Adipocyte (in vitro differentiated cells): ENCODE data around the gene PLA2G2F.

Experiments
- DNase-seq: peaks from one replicate; pipeline ENCODE4 v3.0.0-alpha.2; 2015; ENCODE audit warnings: low read depth
- H3K27me3 ChIP-seq: replicated peaks from 2 replicates; pipeline ENCODE4 v1.7.0; 2013; ENCODE audit warnings: mild to moderate bottlenecking, low read length, moderate library complexity; ENCODE audit not compliant: control insufficient read depth, insufficient read depth
- H3K36me3 ChIP-seq: 2 replicates; pipeline ENCODE4 v1.7.0; 2013; ENCODE audit warnings: low read length, mild to moderate bottlenecking, moderate library complexity; ENCODE audit not compliant: control insufficient read depth, insufficient read depth, severe bottlenecking
- H3K4me1 ChIP-seq: 2 replicates; pipeline ENCODE4 v1.7.0; 2013; ENCODE audit warnings: mild to moderate bottlenecking, low read length, moderate library complexity; ENCODE audit not compliant: control insufficient read depth, insufficient read depth
- H3K4me3 ChIP-seq: 2 replicates; pipeline ENCODE4 v1.7.0; 2013; ENCODE audit warnings: mild to moderate bottlenecking, low read length, moderate library complexity
- H3K9ac ChIP-seq: 2 replicates; pipeline ENCODE4 v1.7.0; 2013; ENCODE audit warnings: mild to moderate bottlenecking, low read length, moderate library complexity
- H3K9me3 ChIP-seq: 2 replicates; pipeline ENCODE4 v1.7.0; 2013; ENCODE audit warnings: mild to moderate bottlenecking, low read length, moderate library complexity; ENCODE audit not compliant: control insufficient read depth

Gene PLA2G2F

GRCh38 chr1:20138961-20139550, at the start of gene PLA2G2F:
PLA2G2F (plus strand) TSS chr1:20139323; CDS start chr1:20139428, 105 bp downstream.
- Histone ChIP-seq H3K4me3 (no peak within 1 kb of the TSS), H3K9me3 (no peaks in the 10 kb centered on the region), H3K27me3 (no peaks in the 10 kb centered on the region), H3K4me1 (no peaks in the 10 kb centered on the region), H3K9ac (no peak within 1 kb of the TSS), H3K36me3 (no peaks in the 10 kb centered on the region)
- no peak for DNase-seq

GRCh38 chr1:20089328-20090077, 49.6 kb upstream of the PLA2G2F start:
- Histone ChIP-seq H3K36me3 (no peaks in the 10 kb centered on the region), H3K9me3 (no peaks in the 10 kb centered on the region), H3K4me3 (no peak overlapping the region), H3K9ac (no peak overlapping the region), H3K4me1 (peaks cover 18% of the 10 kb centered on the region), H3K27me3 (peaks cover 1% of the 10 kb centered on the region)
- DNase-seq = no peak

GRCh38 chr1:20090119-20090518, 49.0 kb upstream of the PLA2G2F start:
- DNase-seq = no peak
- no peaks in the 10 kb centered on the region for H3K27me3 ChIP-seq
- no peaks in the 10 kb centered on the region for H3K36me3 ChIP-seq
- H3K9me3 ChIP-seq = no peaks in the 10 kb centered on the region
- peaks cover 24% of the 10 kb centered on the region for H3K4me1 ChIP-seq
- no peak overlapping the region for H3K9ac ChIP-seq
- H3K4me3 ChIP-seq = no peak overlapping the region

GRCh38 chr1:20090641-20091040, 48.5 kb upstream of the PLA2G2F start:
- H3K36me3 ChIP-seq = no peaks in the 10 kb centered on the region
- no peak for DNase-seq
- H3K9ac ChIP-seq = no peak overlapping the region
- H3K27me3 ChIP-seq = no peaks in the 10 kb centered on the region
- H3K4me1 ChIP-seq = peaks cover 26% of the 10 kb centered on the region
- H3K4me3 ChIP-seq = no peak overlapping the region
- no peaks in the 10 kb centered on the region for H3K9me3 ChIP-seq

GRCh38 chr1:20093303-20093702, 45.8 kb upstream of the PLA2G2F start:
- Histone ChIP-seq H3K9ac (peak overlapping the region; percentile 45), H3K36me3 (no peaks in the 10 kb centered on the region), H3K4me3 (no peak overlapping the region), H3K4me1 (peaks cover 35% of the 10 kb centered on the region), H3K9me3 (peaks cover 3% of the 10 kb centered on the region), H3K27me3 (no peaks in the 10 kb centered on the region)
- no peak for DNase-seq

GRCh38 chr1:20093940-20094391, 45.2 kb upstream of the PLA2G2F start:
- no peaks in the 10 kb centered on the region for H3K27me3 ChIP-seq

GRCh38 chr1:20095564-20096434, 43.3 kb upstream of the PLA2G2F start:
- no peaks in the 10 kb centered on the region for H3K27me3 ChIP-seq
- H3K9me3 ChIP-seq = peaks cover 3% of the 10 kb centered on the region
- H3K9ac ChIP-seq = no peak overlapping the region
- peaks cover 34% of the 10 kb centered on the region for H3K4me1 ChIP-seq
- no peak overlapping the region for H3K4me3 ChIP-seq
- no peaks in the 10 kb centered on the region for H3K36me3 ChIP-seq
- no peak for DNase-seq

More at GRCh38 chr1:20093940-20094391, 45.2 kb upstream of the PLA2G2F start:
- Histone ChIP-seq H3K4me3 (peak overlapping the region; percentile 7), H3K9ac (peak overlapping the region; percentile 45), H3K4me1 (peaks cover 35% of the 10 kb centered on the region), H3K9me3 (peaks cover 3% of the 10 kb centered on the region), H3K36me3 (no peaks in the 10 kb centered on the region)
- peak; percentile 24 for DNase-seq

- H3K36me3 ChIP-seq = no peaks in the 10 kb centered on the region
- no peak overlapping the region for H3K4me3 ChIP-seq
- peaks cover 32% of the 10 kb centered on the region for H3K4me1 ChIP-seq
- H3K9ac ChIP-seq = no peak overlapping the region
- DNase-seq = no peak
- peaks cover 3% of the 10 kb centered on the region for H3K9me3 ChIP-seq
- no peaks in the 10 kb centered on the region for H3K27me3 ChIP-seq
Observed at GRCh38 chr1:20096840-20097447, 42.2 kb upstream of the PLA2G2F start.

GRCh38 chr1:20099533-20099932, 39.6 kb upstream of the PLA2G2F start:
- Histone ChIP-seq H3K9me3 (peaks cover 3% of the 10 kb centered on the region), H3K4me3 (no peak overlapping the region), H3K9ac (no peak overlapping the region), H3K36me3 (no peaks in the 10 kb centered on the region), H3K27me3 (no peaks in the 10 kb centered on the region), H3K4me1 (peaks cover 16% of the 10 kb centered on the region)
- DNase-seq = no peak

- peaks cover 3% of the 10 kb centered on the region for H3K9me3 ChIP-seq
- H3K4me1 ChIP-seq = peaks cover 7% of the 10 kb centered on the region
- H3K36me3 ChIP-seq = no peaks in the 10 kb centered on the region
- no peaks in the 10 kb centered on the region for H3K27me3 ChIP-seq
- H3K9ac ChIP-seq = no peak overlapping the region
- no peak overlapping the region for H3K4me3 ChIP-seq
- peak; percentile 49 for DNase-seq
Observed at GRCh38 chr1:20100632-20101355, 38.3 kb upstream of the PLA2G2F start.
